ENCODE data around the gene XDH. TPM values are rescaled to one million over a fixed set of nuclear protein-coding genes. Genes with fewer than 3 reads are reported as not detected.

XDH gene
- total RNA-seq, 1 donor from 2014 or later = 0.05 TPM

DNA sequence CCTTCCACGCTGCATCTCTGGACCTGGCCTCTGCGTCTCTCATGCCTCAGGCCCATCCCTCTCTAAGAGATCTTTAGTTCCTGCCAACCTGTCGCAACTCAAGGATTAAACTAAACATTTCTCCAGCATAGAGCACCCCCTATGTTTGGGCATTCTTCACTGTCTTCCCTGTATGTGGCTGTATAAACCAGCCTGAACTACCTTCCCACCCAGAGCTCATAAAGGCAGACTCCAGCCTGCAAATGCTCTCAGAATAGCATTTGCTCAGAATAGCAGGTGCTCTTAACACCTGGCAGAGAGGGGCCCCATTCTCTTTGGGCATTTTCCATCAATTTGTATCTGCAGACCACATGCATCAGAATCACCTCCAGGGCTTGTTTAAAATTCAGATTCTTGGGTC is 97.1 kb downstream of the XDH start:
- no peaks in the 10 kb centered on the region for H3K27me3 ChIP-seq (ENCODE audit: low read depth)
- no peak overlapping the region for H3K4me3 ChIP-seq
- intact Hi-C loops (cut with micrococcal nuclease) = no loop called here
- H3K4me1 ChIP-seq = peaks cover 30% of the 10 kb centered on the region
- no peaks in the 10 kb centered on the region for H3K9me3 ChIP-seq (replicated peaks)
- no peaks in the 10 kb centered on the region for H3K36me3 ChIP-seq
- TF ChIP-seq, protein P1, sequence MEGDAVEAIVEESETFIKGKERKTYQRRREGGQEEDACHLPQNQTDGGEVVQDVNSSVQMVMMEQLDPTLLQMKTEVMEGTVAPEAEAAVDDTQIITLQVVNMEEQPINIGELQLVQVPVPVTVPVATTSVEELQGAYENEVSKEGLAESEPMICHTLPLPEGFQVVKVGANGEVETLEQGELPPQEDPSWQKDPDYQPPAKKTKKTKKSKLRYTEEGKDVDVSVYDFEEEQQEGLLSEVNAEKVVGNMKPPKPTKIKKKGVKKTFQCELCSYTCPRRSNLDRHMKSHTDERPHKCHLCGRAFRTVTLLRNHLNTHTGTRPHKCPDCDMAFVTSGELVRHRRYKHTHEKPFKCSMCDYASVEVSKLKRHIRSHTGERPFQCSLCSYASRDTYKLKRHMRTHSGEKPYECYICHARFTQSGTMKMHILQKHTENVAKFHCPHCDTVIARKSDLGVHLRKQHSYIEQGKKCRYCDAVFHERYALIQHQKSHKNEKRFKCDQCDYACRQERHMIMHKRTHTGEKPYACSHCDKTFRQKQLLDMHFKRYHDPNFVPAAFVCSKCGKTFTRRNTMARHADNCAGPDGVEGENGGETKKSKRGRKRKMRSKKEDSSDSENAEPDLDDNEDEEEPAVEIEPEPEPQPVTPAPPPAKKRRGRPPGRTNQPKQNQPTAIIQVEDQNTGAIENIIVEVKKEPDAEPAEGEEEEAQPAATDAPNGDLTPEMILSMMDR (IDR thresholded peaks at IDR 0.05; ENCODE audit: borderline replicate concordance) = no peak
- H3K27ac ChIP-seq (replicated peaks) = no peak overlapping the region
- no peak for DNase-seq

DNA sequence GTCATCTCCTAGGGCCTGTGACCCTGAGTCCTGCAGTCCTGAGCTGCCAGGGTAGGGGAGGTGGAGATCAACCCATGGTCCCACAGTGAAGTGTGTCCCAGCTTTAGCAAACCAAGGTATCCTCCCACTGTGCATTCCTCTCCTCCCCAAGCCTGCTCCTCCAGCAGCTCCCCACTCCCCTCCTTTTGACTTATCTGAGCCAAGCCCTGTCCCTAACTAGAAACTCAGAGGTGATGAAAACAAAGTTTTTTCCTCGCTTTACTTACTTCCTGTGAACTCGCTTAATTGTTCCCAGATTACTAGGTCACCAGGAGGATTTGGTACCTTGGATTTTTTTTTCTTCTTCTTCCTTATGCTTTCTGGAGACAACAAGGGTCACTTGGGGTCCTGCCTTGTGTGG is 99.8 kb downstream of the XDH start:
- H3K36me3 ChIP-seq = no peaks in the 10 kb centered on the region
- H3K27me3 ChIP-seq (ENCODE audit: low read depth) = no peaks in the 10 kb centered on the region
- intact Hi-C loops (cut with micrococcal nuclease) = no loop called here
- TF ChIP-seq, protein P1 (IDR thresholded peaks at IDR 0.05; ENCODE audit: borderline replicate concordance) = no peak
- no peak overlapping the region for H3K4me3 ChIP-seq
- peaks cover 8% of the 10 kb centered on the region for H3K4me1 ChIP-seq
- peaks cover 3% of the 10 kb centered on the region for H3K9me3 ChIP-seq (replicated peaks)
- H3K27ac ChIP-seq (replicated peaks) = no peak overlapping the region
- no peak for DNase-seq

DNA sequence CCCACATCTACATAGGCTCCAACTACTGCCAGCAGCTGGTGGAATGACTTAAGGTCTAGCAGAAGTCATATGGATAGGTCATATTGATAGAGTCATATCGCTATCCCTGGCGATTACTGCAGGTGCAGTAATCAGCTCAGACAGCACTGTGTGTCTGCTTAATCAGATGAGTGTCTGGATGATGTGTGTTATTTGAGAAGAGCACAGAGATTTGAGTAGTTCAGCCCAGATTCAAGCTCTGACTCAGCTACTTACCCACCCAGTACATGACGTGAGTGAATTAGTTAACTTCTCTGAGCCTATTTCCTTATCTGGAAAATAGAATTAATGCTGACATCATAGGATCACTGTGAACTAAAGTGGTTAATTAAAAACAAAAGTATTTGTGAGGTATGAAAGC is 101.6 kb downstream of the XDH start:
- TF ChIP-seq, protein P1 (IDR thresholded peaks at IDR 0.05; ENCODE audit: borderline replicate concordance) = no peak
- intact Hi-C loops (cut with micrococcal nuclease) = no loop called here
- Histone ChIP-seq H3K27ac (replicated peaks) (no peak overlapping the region), H3K4me3 (no peak overlapping the region), H3K4me1 (no peaks in the 10 kb centered on the region), H3K36me3 (no peaks in the 10 kb centered on the region), H3K9me3 (replicated peaks) (peaks cover 10% of the 10 kb centered on the region), H3K27me3 (ENCODE audit: low read depth) (no peaks in the 10 kb centered on the region)
- DNase-seq = no peak

DNA sequence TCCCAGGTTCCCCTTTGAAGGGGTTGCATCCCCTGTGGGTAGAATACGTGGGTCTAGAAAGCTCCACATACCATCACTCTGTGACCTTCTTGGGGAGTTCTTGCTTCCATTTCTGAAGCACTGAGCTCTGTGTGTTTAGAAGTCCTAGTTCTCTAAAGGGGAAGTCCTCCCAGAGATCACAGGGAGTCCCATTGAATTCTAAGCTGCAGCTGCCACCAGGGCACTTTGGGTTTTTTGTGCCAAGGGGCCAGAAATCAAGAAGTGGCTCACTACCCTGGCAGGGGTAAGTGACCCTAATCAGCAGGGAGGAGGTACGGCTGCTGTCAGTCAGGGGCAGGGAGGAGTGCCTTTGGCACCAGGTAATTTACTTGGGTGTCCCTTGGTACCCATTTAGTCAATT is 109.7 kb downstream of the XDH start:
- no peak overlapping the region for H3K4me3 ChIP-seq
- no peak for DNase-seq
- intact Hi-C loops (cut with micrococcal nuclease) = no loop called here

DNA sequence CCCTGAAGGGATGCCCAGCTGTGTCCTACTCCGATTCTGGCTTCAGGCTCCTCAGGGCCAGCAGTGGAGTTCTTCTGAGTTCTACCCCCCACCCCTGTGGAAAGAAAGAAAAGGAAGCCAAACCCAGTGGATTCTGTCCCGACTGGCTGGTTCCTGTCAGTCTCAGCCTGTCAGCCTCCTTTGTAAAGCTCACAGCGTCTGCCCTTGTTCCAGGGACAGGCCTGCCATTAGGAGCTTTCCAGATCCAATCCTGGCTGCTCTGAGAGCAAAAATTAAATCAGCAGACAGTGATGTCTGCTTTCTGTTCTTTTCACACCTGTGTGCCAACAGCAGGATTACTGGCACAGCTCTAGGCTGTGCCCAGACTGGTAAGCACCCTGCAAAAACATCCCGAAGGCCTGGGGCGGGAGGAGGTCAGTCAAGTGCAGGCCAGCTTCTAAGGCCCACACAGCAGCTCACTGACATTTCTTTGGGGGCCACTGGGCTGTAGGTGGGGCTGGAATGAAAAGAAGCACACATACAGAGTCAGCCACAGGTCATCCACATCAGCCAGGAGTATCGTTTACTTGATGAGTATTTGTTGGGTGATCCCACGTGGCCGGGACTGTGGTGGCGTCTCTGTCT is 111.5 kb downstream of the XDH start:
- peak; percentile 63 for DNase-seq
- Histone ChIP-seq H3K36me3 (no peaks in the 10 kb centered on the region), H3K27ac (replicated peaks) (peak overlapping the region; percentile 90), H3K9me3 (replicated peaks) (no peaks in the 10 kb centered on the region), H3K27me3 (ENCODE audit: low read depth) (no peaks in the 10 kb centered on the region), H3K4me3 (no peak overlapping the region), H3K4me1 (peaks cover 30% of the 10 kb centered on the region)
- intact Hi-C loops (cut with micrococcal nuclease) = no loop called here
- TF ChIP-seq, protein P1 (IDR thresholded peaks at IDR 0.05; ENCODE audit: borderline replicate concordance) = no peak

More for the DNA sequence above, 109.7 kb downstream of the XDH start:
- peaks cover 8% of the 10 kb centered on the region for H3K9me3 ChIP-seq (replicated peaks)
- no peak overlapping the region for H3K27ac ChIP-seq (replicated peaks)
- H3K4me1 ChIP-seq = peaks cover 30% of the 10 kb centered on the region
- TF ChIP-seq, protein P1 (IDR thresholded peaks at IDR 0.05; ENCODE audit: borderline replicate concordance) = no peak
- H3K36me3 ChIP-seq = no peaks in the 10 kb centered on the region
- no peaks in the 10 kb centered on the region for H3K27me3 ChIP-seq (ENCODE audit: low read depth)
